Endothelial cell (in vitro differentiated cells): ENCODE measurements around the gene METTL26. TPM values are rescaled to one million over a fixed set of nuclear protein-coding genes. Genes with fewer than 3 reads are reported as not detected.

Experiments
- DNase-seq: peaks from one replicate; pipeline ENCODE4 v3.0.0; 2021; ENCODE audit warnings: low spot score
- H3K27ac Mint-ChIP-seq: one replicate; pipeline ENCODE4 v1.8.0; 2021; ENCODE audit warnings: mixed read lengths, inconsistent platforms; ENCODE audit not compliant: unreplicated experiment
- H3K27me3 Mint-ChIP-seq: one replicate; pipeline ENCODE4 v1.8.0; 2021; ENCODE audit warnings: mild to moderate bottlenecking, moderate library complexity, mixed read lengths, inconsistent platforms; ENCODE audit not compliant: unreplicated experiment
- H3K36me3 Mint-ChIP-seq: one replicate; pipeline ENCODE4 v1.8.0; 2021; ENCODE audit warnings: mild to moderate bottlenecking, low read depth, mixed read lengths, inconsistent platforms; ENCODE audit not compliant: unreplicated experiment
- H3K4me1 Mint-ChIP-seq: one replicate; pipeline ENCODE4 v1.8.0; 2021; ENCODE audit warnings: mild to moderate bottlenecking, mixed read lengths, inconsistent platforms; ENCODE audit not compliant: unreplicated experiment
- H3K4me3 Mint-ChIP-seq: one replicate; pipeline ENCODE4 v1.8.0; 2021; ENCODE audit warnings: mild to moderate bottlenecking, mixed read lengths, inconsistent platforms; ENCODE audit not compliant: unreplicated experiment
- H3K9me3 Mint-ChIP-seq: one replicate; pipeline ENCODE4 v1.8.0; 2021; ENCODE audit warnings: mixed read lengths, inconsistent platforms; ENCODE audit not compliant: unreplicated experiment
- total RNA-seq: library from RNA; stranded (reverse); fragmentation: NEBNext Ultra II Directional; extraction: Animal tissue kit (Norgen Biotek cat#: 25700); gene quantifications from one replicate; pipeline ENCODE4 v1.2.1, GENCODE V29; 2021; ENCODE audit not compliant: unreplicated experiment
- TF ChIP-seq, protein P1 (sequence below): fragments of 200-600 bp; sonication (generic); IDR thresholded peaks from one replicate; pipeline ENCODE4 v1.5.0; 2021; ENCODE audit warnings: antibody characterized with exemption; ENCODE audit not compliant: unreplicated experiment

METTL26 gene
- total RNA-seq, 1 donor from 2014 or later: 48.5 TPM

DNA sequence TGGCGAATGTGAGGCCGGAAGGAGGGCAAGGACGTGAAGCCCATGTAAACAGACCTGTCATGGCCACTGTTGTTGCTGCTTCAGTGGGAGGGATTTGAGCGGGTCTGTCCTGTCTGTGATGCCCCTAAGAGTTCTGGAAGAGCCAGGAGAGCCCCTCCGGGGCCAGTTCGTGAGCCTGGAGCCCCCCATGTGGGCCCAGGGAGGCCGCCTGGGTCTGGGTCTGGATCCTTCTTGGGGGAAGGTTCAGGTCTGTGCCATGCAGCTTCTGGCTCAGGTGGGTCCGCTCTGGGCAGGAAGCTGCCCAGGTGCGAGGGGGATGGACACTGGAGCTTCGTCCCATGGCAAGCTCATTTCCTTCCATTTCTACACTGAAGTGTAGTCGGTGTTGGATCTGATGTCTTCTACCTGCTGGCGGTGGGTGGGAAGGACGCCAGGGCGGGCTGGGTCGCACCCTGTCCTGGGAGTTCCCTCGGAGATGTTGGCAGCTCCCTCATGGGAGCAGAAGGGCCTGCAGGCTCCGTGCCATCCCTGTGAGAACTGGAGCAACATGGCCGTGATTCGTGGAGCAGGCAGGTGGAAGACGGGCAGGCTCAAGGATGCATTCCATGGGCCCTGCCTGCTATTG lies 16.5 kb downstream of the METTL26 start:
- Mint-ChIP-seq H3K27ac (no peak overlapping the region), H3K4me1 (no peaks in the 10 kb centered on the region), H3K9me3 (no peaks in the 10 kb centered on the region), H3K4me3 (no peak overlapping the region), H3K27me3 (peaks cover 5% of the 10 kb centered on the region), H3K36me3 (peaks cover 4% of the 10 kb centered on the region)
- TF ChIP-seq, protein P1, sequence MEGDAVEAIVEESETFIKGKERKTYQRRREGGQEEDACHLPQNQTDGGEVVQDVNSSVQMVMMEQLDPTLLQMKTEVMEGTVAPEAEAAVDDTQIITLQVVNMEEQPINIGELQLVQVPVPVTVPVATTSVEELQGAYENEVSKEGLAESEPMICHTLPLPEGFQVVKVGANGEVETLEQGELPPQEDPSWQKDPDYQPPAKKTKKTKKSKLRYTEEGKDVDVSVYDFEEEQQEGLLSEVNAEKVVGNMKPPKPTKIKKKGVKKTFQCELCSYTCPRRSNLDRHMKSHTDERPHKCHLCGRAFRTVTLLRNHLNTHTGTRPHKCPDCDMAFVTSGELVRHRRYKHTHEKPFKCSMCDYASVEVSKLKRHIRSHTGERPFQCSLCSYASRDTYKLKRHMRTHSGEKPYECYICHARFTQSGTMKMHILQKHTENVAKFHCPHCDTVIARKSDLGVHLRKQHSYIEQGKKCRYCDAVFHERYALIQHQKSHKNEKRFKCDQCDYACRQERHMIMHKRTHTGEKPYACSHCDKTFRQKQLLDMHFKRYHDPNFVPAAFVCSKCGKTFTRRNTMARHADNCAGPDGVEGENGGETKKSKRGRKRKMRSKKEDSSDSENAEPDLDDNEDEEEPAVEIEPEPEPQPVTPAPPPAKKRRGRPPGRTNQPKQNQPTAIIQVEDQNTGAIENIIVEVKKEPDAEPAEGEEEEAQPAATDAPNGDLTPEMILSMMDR: no peak
- no peak for DNase-seq

DNA sequence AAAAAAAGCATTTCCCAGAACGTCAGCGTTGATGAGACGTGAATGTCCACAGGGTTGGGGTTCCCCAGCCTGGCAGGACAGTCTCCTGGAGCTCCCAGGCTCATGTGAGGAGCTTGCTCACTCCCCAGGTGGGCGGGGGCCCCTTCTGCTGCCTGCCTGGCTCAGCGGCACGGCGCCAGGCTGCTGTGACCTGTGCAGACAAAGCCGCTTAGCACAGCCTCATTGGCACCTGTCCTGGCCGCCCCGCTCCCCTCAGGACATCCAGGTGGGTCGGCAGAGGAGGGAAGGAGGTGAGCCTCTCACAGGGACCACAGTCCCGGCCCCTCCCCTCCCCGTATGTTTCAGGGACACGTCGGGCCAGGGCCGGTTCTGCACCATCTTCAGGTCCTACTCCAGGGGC lies 18.2 kb downstream of the METTL26 start:
- TF ChIP-seq, protein P1: no peak
- H3K4me3 Mint-ChIP-seq: no peak overlapping the region
- H3K27me3 Mint-ChIP-seq: peaks cover 11% of the 10 kb centered on the region
- H3K9me3 Mint-ChIP-seq: no peaks in the 10 kb centered on the region
- H3K27ac Mint-ChIP-seq: no peak overlapping the region
- peaks cover 8% of the 10 kb centered on the region for H3K36me3 Mint-ChIP-seq
- DNase-seq: no peak
- no peaks in the 10 kb centered on the region for H3K4me1 Mint-ChIP-seq

DNA sequence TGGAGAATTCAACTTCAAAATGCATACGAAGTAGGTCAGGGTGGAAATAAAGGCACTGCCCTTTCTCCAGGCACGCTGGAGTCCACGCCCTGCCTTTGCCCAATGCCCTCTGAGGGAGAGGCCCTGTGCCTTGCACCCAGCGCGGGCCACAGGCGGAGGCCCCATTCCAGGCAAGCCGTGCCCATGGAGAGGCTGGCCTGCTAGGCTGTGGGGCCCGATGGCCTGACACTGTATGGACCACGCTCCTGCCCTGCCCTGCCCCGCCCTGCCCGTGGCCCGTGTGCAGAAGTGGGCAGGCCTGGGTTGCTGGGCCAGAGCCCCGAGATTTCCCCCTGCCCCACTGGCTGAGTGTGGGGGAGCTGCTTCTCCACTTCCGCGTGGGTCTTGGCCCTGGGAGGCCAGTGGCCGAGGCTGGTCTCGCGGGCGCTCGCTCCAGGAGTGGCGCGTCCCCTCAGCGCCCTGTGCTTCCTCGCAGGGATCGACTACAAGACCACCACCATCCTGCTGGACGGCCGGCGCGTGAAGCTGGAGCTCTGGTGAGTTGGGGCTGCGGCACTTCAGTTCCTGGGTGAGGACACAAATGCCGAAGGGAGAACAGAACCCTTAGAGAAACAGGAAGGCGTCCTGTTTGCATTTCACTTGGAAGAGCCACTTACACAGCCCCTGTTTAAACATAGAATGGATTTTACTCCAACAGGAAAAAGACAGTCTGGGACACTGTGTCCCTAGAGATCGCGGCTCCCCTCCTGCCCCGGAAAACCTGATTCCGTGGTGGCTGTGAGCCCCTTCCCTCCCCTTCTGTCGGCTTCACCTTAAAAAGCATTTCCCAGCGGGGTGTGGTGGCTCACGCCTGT lies 19.1 kb downstream of the METTL26 start:
- H3K9me3 Mint-ChIP-seq: no peaks in the 10 kb centered on the region
- TF ChIP-seq, protein P1: no peak
- H3K27ac Mint-ChIP-seq: no peak overlapping the region
- H3K4me3 Mint-ChIP-seq: no peak overlapping the region
- H3K36me3 Mint-ChIP-seq: peaks cover 8% of the 10 kb centered on the region
- no peak for DNase-seq
- H3K4me1 Mint-ChIP-seq: no peaks in the 10 kb centered on the region
- H3K27me3 Mint-ChIP-seq: peaks cover 11% of the 10 kb centered on the region

DNA sequence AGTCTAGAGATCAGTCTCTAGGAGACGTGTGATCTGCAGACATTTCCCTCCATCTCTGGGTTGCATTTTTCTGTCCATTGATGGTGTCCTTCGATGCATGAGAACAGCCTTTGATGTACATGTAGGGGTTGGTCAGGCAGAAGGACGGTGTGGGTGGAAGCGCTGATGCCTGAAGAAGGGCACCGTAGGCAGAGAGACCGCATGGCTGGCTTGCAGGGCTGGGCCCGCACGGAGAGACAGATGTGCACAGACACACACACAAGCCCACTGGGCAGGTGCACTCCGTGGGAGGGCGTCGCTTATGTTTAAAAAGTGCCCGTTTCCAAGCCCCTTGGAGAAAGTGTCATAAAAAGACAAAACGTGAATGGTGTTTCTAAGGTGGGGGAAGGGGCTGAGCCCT lies 21.0 kb downstream of the METTL26 start:
- Mint-ChIP-seq H3K4me1 (no peaks in the 10 kb centered on the region), H3K27me3 (peaks cover 10% of the 10 kb centered on the region), H3K27ac (no peak overlapping the region), H3K36me3 (peaks cover 8% of the 10 kb centered on the region), H3K9me3 (no peaks in the 10 kb centered on the region), H3K4me3 (no peak overlapping the region)
- DNase-seq: no peak
- TF ChIP-seq, protein P1: no peak
